ENCODE data around the gene GRID1. TPM values are rescaled to one million over a fixed set of nuclear protein-coding genes. Genes with fewer than 3 reads are reported as not detected.

GRID1 gene
- total RNA-seq, 4 donors from 2014 or later = 0.88 to 7.3 (median 4.1) TPM

DNA sequence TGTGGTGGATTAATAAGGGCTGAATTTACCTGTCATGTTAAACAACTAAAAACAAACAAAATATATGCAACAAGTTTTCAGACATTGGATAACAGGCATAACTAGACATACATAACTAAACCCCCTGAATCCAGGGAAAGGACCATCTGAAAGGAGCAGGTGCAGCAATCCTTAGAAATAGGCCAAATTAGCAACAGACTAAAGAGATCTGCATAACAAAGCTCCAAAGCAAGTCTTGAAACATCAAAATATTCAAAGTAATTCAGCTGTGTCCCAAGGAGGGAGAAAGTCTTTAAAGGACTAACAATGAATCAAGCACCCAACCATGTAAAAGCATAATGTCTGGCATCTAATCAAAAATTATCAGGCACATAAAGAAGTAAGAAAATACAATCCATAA lies 475.1 kb downstream of the GRID1 start:
- no peak for TF ChIP-seq POLR2A (IDR thresholded peaks at IDR 0.05)
- TF ChIP-seq, protein P1, sequence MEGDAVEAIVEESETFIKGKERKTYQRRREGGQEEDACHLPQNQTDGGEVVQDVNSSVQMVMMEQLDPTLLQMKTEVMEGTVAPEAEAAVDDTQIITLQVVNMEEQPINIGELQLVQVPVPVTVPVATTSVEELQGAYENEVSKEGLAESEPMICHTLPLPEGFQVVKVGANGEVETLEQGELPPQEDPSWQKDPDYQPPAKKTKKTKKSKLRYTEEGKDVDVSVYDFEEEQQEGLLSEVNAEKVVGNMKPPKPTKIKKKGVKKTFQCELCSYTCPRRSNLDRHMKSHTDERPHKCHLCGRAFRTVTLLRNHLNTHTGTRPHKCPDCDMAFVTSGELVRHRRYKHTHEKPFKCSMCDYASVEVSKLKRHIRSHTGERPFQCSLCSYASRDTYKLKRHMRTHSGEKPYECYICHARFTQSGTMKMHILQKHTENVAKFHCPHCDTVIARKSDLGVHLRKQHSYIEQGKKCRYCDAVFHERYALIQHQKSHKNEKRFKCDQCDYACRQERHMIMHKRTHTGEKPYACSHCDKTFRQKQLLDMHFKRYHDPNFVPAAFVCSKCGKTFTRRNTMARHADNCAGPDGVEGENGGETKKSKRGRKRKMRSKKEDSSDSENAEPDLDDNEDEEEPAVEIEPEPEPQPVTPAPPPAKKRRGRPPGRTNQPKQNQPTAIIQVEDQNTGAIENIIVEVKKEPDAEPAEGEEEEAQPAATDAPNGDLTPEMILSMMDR (IDR thresholded peaks at IDR 0.05) = no peak
- no peak for DNase-seq
- Histone ChIP-seq H3K27ac (no peak overlapping the region), H3K27me3 (no peaks in the 10 kb centered on the region), H3K36me3 (no peaks in the 10 kb centered on the region), H3K9me3 (no peaks in the 10 kb centered on the region), H3K4me1 (no peaks in the 10 kb centered on the region), H3K4me3 (no peak overlapping the region)
- intact Hi-C loops (cut with DNase I; ENCODE audit: low total_unique reads) = no loop called here

DNA sequence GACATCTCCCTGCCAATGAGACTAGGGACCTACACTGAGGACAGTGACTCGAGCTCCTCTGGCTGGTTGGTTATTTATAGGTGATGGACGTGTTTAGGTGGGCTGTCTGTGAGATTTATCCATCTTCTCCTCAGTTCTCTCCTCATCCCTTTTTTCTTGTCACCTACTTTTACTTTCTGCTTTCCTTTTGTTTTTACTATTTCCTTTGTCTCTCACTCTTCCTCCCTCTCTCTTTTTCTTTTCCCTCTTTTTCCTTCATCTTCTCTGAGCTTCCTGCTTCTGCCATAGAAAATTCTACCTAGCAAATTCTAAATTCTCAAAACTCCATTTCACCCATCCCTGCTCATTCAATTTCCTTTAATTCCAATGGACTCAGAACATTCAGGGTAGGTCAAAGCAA lies 478.0 kb downstream of the GRID1 start:
- no peak overlapping the region for H3K4me3 ChIP-seq
- H3K4me1 ChIP-seq = no peaks in the 10 kb centered on the region
- TF ChIP-seq, protein P1 (IDR thresholded peaks at IDR 0.05) = no peak
- no peak for TF ChIP-seq POLR2A (IDR thresholded peaks at IDR 0.05)
- H3K36me3 ChIP-seq = no peaks in the 10 kb centered on the region
- H3K9me3 ChIP-seq = no peaks in the 10 kb centered on the region
- intact Hi-C loops (cut with DNase I; ENCODE audit: low total_unique reads) = no loop called here
- no peaks in the 10 kb centered on the region for H3K27me3 ChIP-seq
- DNase-seq = no peak
- H3K27ac ChIP-seq = no peak overlapping the region

DNA sequence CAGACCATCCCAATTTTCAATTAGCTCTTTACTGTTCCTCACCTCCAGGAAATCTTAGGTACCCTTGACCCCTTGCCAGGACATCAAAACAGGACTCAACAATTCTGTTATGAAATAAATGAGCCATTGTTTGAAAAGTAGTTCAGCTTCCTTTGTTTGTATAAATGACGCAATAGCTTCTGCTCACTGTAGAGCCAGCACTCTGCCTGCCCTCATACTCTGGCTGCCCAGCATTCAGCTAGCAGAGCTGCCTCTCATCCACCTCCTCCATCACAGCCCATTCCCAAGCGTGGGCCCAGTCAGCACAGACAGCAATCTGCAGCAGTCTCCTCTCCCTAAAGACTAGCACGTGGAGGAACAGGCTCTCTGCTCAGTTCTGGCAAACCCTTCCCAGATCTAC lies 478.6 kb downstream of the GRID1 start:
- intact Hi-C loops (cut with DNase I; ENCODE audit: low total_unique reads) = no loop called here
- Histone ChIP-seq H3K36me3 (no peaks in the 10 kb centered on the region), H3K27ac (no peak overlapping the region), H3K4me1 (no peaks in the 10 kb centered on the region), H3K27me3 (no peaks in the 10 kb centered on the region), H3K4me3 (no peak overlapping the region), H3K9me3 (no peaks in the 10 kb centered on the region)
- DNase-seq = no peak
- TF ChIP-seq POLR2A (IDR thresholded peaks at IDR 0.05) = no peak
- TF ChIP-seq, protein P1 (IDR thresholded peaks at IDR 0.05) = no peak

DNA sequence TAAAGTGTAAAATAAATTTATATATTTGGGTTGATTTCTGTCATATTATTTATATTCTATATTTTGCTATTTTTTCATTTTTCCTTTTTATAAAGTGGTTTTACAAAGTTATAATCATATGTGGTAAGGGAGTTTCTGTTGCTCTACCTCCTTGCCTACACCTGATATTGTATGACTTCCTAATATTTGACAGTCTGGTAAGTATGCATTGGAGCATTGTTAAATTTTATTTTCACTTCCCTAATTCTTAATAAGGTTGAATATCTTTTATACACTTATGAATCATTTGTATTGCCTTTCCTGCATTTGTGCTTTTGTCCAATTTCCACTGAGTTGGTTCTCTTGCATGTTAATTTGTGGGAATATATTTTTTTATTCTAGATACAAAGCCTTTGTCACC lies 492.4 kb downstream of the GRID1 start:
- TF ChIP-seq POLR2A (IDR thresholded peaks at IDR 0.05) = no peak
- TF ChIP-seq, protein P1 (IDR thresholded peaks at IDR 0.05) = no peak
- intact Hi-C loops (cut with DNase I; ENCODE audit: low total_unique reads) = no loop called here
- no peaks in the 10 kb centered on the region for H3K27me3 ChIP-seq
- DNase-seq = no peak
- H3K27ac ChIP-seq = no peak overlapping the region
- H3K36me3 ChIP-seq = no peaks in the 10 kb centered on the region
- H3K9me3 ChIP-seq = no peaks in the 10 kb centered on the region
- H3K4me1 ChIP-seq = no peaks in the 10 kb centered on the region
- H3K4me3 ChIP-seq = no peak overlapping the region

DNA sequence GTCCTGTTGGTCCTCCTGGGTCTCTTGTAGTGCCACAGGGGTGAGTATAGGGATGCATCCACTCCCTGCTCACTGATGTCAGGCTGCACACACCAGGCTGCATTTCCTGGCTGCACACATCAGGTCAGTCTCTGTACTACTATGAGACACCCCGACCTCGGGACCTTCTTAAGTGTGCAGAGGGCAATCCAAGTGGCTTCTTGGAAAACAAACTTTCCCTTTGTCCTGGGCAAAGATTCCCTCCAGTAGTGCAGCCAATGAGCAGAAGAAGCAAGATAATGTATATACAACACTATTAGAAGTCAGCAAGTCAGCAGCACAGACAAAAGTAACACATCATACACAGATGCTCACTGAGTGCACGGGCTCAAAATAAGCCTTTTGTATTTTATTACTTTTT lies 493.5 kb downstream of the GRID1 start:
- no peaks in the 10 kb centered on the region for H3K9me3 ChIP-seq
- H3K27ac ChIP-seq = no peak overlapping the region
- TF ChIP-seq POLR2A (IDR thresholded peaks at IDR 0.05) = no peak
- TF ChIP-seq, protein P1 (IDR thresholded peaks at IDR 0.05) = no peak
- H3K27me3 ChIP-seq = no peaks in the 10 kb centered on the region
- no peak for DNase-seq
- no peaks in the 10 kb centered on the region for H3K4me1 ChIP-seq
- intact Hi-C loops (cut with DNase I; ENCODE audit: low total_unique reads) = no loop called here
- no peaks in the 10 kb centered on the region for H3K36me3 ChIP-seq
- no peak overlapping the region for H3K4me3 ChIP-seq
